Esophagus squamous epithelium (tissue), 4 donors: ENCODE data around the gene NFIB.

Experiments
- POLR2A ChIP-seq, 4 donors: fragments of 450-650 bp; IDR thresholded peaks; one replicate each; pipeline ENCODE4 v1.6.1; 2017; ENCODE audit warnings: antibody characterized with exemption in 4 of 4, mild to moderate bottlenecking in 4 of 4, moderate library complexity in 3 of 4
- TF ChIP-seq, protein P1 (sequence below), 6 experiments: fragments of 450-650 bp in 4 of 6; fragments of 200-600 bp in 2 of 6; sonication (generic) in 2 of 6; IDR thresholded peaks; one replicate each; pipeline ENCODE4 v1.5.1; 2016 to 2019; ENCODE audit warnings: antibody characterized with exemption in 6 of 6, mild to moderate bottlenecking in 4 of 6, moderate library complexity in 4 of 6

- TF ChIP-seq, protein P1, sequence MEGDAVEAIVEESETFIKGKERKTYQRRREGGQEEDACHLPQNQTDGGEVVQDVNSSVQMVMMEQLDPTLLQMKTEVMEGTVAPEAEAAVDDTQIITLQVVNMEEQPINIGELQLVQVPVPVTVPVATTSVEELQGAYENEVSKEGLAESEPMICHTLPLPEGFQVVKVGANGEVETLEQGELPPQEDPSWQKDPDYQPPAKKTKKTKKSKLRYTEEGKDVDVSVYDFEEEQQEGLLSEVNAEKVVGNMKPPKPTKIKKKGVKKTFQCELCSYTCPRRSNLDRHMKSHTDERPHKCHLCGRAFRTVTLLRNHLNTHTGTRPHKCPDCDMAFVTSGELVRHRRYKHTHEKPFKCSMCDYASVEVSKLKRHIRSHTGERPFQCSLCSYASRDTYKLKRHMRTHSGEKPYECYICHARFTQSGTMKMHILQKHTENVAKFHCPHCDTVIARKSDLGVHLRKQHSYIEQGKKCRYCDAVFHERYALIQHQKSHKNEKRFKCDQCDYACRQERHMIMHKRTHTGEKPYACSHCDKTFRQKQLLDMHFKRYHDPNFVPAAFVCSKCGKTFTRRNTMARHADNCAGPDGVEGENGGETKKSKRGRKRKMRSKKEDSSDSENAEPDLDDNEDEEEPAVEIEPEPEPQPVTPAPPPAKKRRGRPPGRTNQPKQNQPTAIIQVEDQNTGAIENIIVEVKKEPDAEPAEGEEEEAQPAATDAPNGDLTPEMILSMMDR (IDR thresholded peaks at IDR 0.05) = no peak
- TF ChIP-seq POLR2A (IDR thresholded peaks at IDR 0.05) = no peak
These were observed 182.4 kb downstream of the NFIB start for GRCh38 chr9:14131356-14132088.
